ENCODE measurements around the gene PSD2.

PSD2 gene

DNA sequence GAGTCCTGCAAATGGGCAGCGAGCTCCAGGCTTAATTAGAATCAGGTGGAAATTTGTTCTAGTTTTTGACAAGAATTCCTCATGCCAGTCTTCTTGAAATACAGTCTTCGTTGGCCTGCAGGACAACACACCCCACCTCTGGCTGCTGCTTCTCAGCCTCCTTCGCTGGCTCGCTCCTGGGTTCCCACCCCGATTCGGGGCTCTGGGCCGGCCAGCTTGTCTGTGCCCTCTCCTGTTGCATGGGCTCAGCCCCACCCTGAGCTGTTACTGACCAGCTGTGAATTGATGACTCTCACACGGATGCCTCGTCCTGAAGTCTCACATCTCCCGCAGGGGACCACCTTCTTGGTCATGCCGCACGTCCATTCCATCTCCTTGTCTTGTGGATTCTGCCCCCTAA lies 21.0 kb downstream of the PSD2 start:
- H2AFZ ChIP-seq (ENCODE audit: low read depth, low read length, severe bottlenecking) = no peak overlapping the region
- H3K27me3 ChIP-seq (ENCODE audit: low read length) = no peaks in the 10 kb centered on the region
- TF ChIP-seq EZH2phosphoT487 (conservative IDR thresholded peaks at IDR 0.05; ENCODE audit: low read length) = no peak
- TF ChIP-seq CTCF (IDR thresholded peaks at IDR 0.05; ENCODE audit: insufficient read depth, low read length, poor library complexity, severe bottlenecking) = no peak
- H3K9me2 ChIP-seq (replicated peaks; ENCODE audit: insufficient read depth, low read length) = no peaks in the 10 kb centered on the region
- H3K9ac ChIP-seq (ENCODE audit: low read length) = no peak overlapping the region
- no peaks in the 10 kb centered on the region for H4K20me1 ChIP-seq (ENCODE audit: low read depth, low read length)
- no peaks in the 10 kb centered on the region for H3F3A ChIP-seq (ENCODE audit: insufficient read depth)
- no peak overlapping the region for H3K4me3 ChIP-seq (ENCODE audit: insufficient read depth, low read length, poor library complexity, severe bottlenecking)
- no peak overlapping the region for H3K4me2 ChIP-seq (ENCODE audit: low read depth, low read length, poor library complexity, severe bottlenecking)
- H3K27ac ChIP-seq (ENCODE audit: low read depth, low read length) = no peak overlapping the region
- H3K9me3 ChIP-seq (ENCODE audit: insufficient read depth, low read length) = no peaks in the 10 kb centered on the region
- no peaks in the 10 kb centered on the region for H3K36me3 ChIP-seq (ENCODE audit: low read length)
- no peaks in the 10 kb centered on the region for H3K79me2 ChIP-seq (ENCODE audit: insufficient read depth, low read length)

GRCh38 chr5:139817362-139817761 lies 21.8 kb downstream of the PSD2 start:
- Histone ChIP-seq H3K36me3 (ENCODE audit: low read length) (no peaks in the 10 kb centered on the region), H3K27ac (ENCODE audit: low read depth, low read length) (no peak overlapping the region), H3K9me2 (replicated peaks; ENCODE audit: insufficient read depth, low read length) (no peaks in the 10 kb centered on the region), H4K20me1 (ENCODE audit: low read depth, low read length) (no peaks in the 10 kb centered on the region), H3F3A (ENCODE audit: insufficient read depth) (no peaks in the 10 kb centered on the region), H2AFZ (ENCODE audit: low read depth, low read length, severe bottlenecking) (no peak overlapping the region), H3K9me3 (ENCODE audit: insufficient read depth, low read length) (no peaks in the 10 kb centered on the region), H3K4me2 (ENCODE audit: low read depth, low read length, poor library complexity, severe bottlenecking) (no peak overlapping the region), H3K4me3 (ENCODE audit: insufficient read depth, low read length, poor library complexity, severe bottlenecking) (no peak overlapping the region), H3K9ac (ENCODE audit: low read length) (no peak overlapping the region), H3K27me3 (ENCODE audit: low read length) (no peaks in the 10 kb centered on the region), H3K79me2 (ENCODE audit: insufficient read depth, low read length) (no peaks in the 10 kb centered on the region)
- TF ChIP-seq CTCF (IDR thresholded peaks at IDR 0.05; ENCODE audit: insufficient read depth, low read length, poor library complexity, severe bottlenecking) (no peak), EZH2phosphoT487 (conservative IDR thresholded peaks at IDR 0.05; ENCODE audit: low read length) (no peak)

DNA sequence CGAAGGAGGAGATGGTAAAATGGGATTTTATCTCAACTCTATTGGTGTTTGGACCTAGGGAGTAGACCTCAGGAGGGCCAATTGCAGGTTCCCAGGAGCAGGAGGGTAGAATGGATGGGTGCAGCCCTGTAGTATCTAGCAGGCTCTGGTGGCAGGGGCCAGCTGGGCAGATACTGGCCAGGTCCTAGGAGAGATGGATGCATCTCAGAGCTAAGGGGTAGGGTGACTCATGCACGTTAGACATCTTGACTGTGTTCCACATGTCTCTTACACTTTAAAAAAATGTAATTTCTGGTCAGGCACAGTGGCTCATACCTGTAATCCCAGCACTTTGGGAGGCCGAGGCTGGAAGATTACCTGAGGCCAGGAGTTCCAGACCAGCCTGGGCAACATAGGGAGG lies 22.4 kb downstream of the PSD2 start:
- no peaks in the 10 kb centered on the region for H3K79me2 ChIP-seq (ENCODE audit: insufficient read depth, low read length)
- H2AFZ ChIP-seq (ENCODE audit: low read depth, low read length, severe bottlenecking) = no peak overlapping the region
- H3K27ac ChIP-seq (ENCODE audit: low read depth, low read length) = no peak overlapping the region
- H4K20me1 ChIP-seq (ENCODE audit: low read depth, low read length) = no peaks in the 10 kb centered on the region
- no peaks in the 10 kb centered on the region for H3K27me3 ChIP-seq (ENCODE audit: low read length)
- H3K9me2 ChIP-seq (replicated peaks; ENCODE audit: insufficient read depth, low read length) = no peaks in the 10 kb centered on the region
- no peaks in the 10 kb centered on the region for H3F3A ChIP-seq (ENCODE audit: insufficient read depth)
- TF ChIP-seq EZH2phosphoT487 (conservative IDR thresholded peaks at IDR 0.05; ENCODE audit: low read length) = no peak
- H3K9ac ChIP-seq (ENCODE audit: low read length) = no peak overlapping the region
- no peak overlapping the region for H3K4me2 ChIP-seq (ENCODE audit: low read depth, low read length, poor library complexity, severe bottlenecking)
- no peaks in the 10 kb centered on the region for H3K36me3 ChIP-seq (ENCODE audit: low read length)
- no peak overlapping the region for H3K4me3 ChIP-seq (ENCODE audit: insufficient read depth, low read length, poor library complexity, severe bottlenecking)
- no peaks in the 10 kb centered on the region for H3K9me3 ChIP-seq (ENCODE audit: insufficient read depth, low read length)

- Histone ChIP-seq H3K27ac (ENCODE audit: low read depth, low read length) (no peak overlapping the region), H3K79me2 (ENCODE audit: insufficient read depth, low read length) (no peaks in the 10 kb centered on the region), H3K36me3 (ENCODE audit: low read length) (no peaks in the 10 kb centered on the region), H3K4me2 (ENCODE audit: low read depth, low read length, poor library complexity, severe bottlenecking) (no peak overlapping the region), H3F3A (ENCODE audit: insufficient read depth) (no peaks in the 10 kb centered on the region), H3K4me3 (ENCODE audit: insufficient read depth, low read length, poor library complexity, severe bottlenecking) (no peak overlapping the region), H2AFZ (ENCODE audit: low read depth, low read length, severe bottlenecking) (no peak overlapping the region), H3K9me2 (replicated peaks; ENCODE audit: insufficient read depth, low read length) (no peaks in the 10 kb centered on the region), H3K27me3 (ENCODE audit: low read length) (no peaks in the 10 kb centered on the region), H3K9ac (ENCODE audit: low read length) (no peak overlapping the region), H4K20me1 (ENCODE audit: low read depth, low read length) (no peaks in the 10 kb centered on the region), H3K9me3 (ENCODE audit: insufficient read depth, low read length) (no peaks in the 10 kb centered on the region)
- TF ChIP-seq EZH2phosphoT487 (conservative IDR thresholded peaks at IDR 0.05; ENCODE audit: low read length) (no peak), CTCF (IDR thresholded peaks at IDR 0.05; ENCODE audit: insufficient read depth, low read length, poor library complexity, severe bottlenecking) (no peak)
These were observed 24.5 kb downstream of the PSD2 start for GRCh38 chr5:139820130-139820529.
